ENCODE measurements around the gene HSPA1B.

HSPA1B gene

GRCh38 chr6:31869343-31869742 is 41.8 kb downstream of the HSPA1B start:
- DNase-seq (ENCODE audit: low spot score) = no peak
- Histone ChIP-seq H3K27ac (no peak overlapping the region), H3K4me3 (no peak overlapping the region)
- no peak for TF ChIP-seq CTCF (IDR thresholded peaks at IDR 0.05)

GRCh38 chr6:31870385-31870921 is 42.9 kb downstream of the HSPA1B start:
- no peak for TF ChIP-seq CTCF (IDR thresholded peaks at IDR 0.05)
- no peak overlapping the region for H3K4me3 ChIP-seq
- no peak for DNase-seq (ENCODE audit: low spot score)
- no peak overlapping the region for H3K27ac ChIP-seq

GRCh38 chr6:31871046-31871659 is 43.6 kb downstream of the HSPA1B start:
- no peak for TF ChIP-seq CTCF (IDR thresholded peaks at IDR 0.05)
- no peak for DNase-seq (ENCODE audit: low spot score)
- Histone ChIP-seq H3K4me3 (no peak overlapping the region), H3K27ac (no peak overlapping the region)

- H3K4me3 ChIP-seq = no peak overlapping the region
- H3K27ac ChIP-seq = no peak overlapping the region
- TF ChIP-seq CTCF (IDR thresholded peaks at IDR 0.05) = no peak
- no peak for DNase-seq (ENCODE audit: low spot score)
Observed at GRCh38 chr6:31874084-31874670, 46.6 kb downstream of the HSPA1B start.

- no peak for DNase-seq (ENCODE audit: low spot score)
- Histone ChIP-seq H3K27ac (no peak overlapping the region), H3K4me3 (no peak overlapping the region)
- TF ChIP-seq CTCF (IDR thresholded peaks at IDR 0.05) = no peak
Observed at GRCh38 chr6:31874836-31875572, 47.5 kb downstream of the HSPA1B start.

- H3K4me3 ChIP-seq = no peak overlapping the region
- no peak for DNase-seq (ENCODE audit: low spot score)
- TF ChIP-seq CTCF (IDR thresholded peaks at IDR 0.05) = no peak
Observed at GRCh38 chr6:31875877-31876276, 48.3 kb downstream of the HSPA1B start.

More at GRCh38 chr6:31875877-31876276, 48.3 kb downstream of the HSPA1B start:
- no peak overlapping the region for H3K27ac ChIP-seq

Measured in coronary artery (tissue), 2 donors.